Heart left ventricle (tissue), 13 donors: Measurements from ENCODE around the gene OPRD1.

Experiments used
- POLR2A ChIP-seq, 2 donors: fragments of 450-650 bp; IDR thresholded peaks; one replicate each; pipeline ENCODE4 v1.6.1; 2017; ENCODE audit warnings: antibody characterized with exemption in 2 of 2, mild to moderate bottlenecking in 2 of 2, moderate library complexity in 2 of 2
- TF ChIP-seq, protein P1 (sequence below), 12 donors: fragments of 200-600 bp; sonication (generic) in 4 of 12; IDR thresholded peaks; one replicate each; pipeline versions ENCODE4 v1.5.0 to v1.8.0; 2018 to 2022; ENCODE audit warnings: antibody characterized with exemption in 12 of 12, mild to moderate bottlenecking in 5 of 12
- donor health status: ischemic (EF 13 %, LVEDD 7.1; RV severe dilation, severe dysfunction).
- donor health status: DM: no; HTN: yes; CAD: no.
- donor health status: DM: no; HTN: no; CAD: no.
- donor health status: ischemic (EF 25% LVEDD 6.9; RV normal size, moderate dysfunction).
- donor health status: ischemic (EF 25% LVEDD 5.7; RV mildly dilated, moderate dysfunction).
- donor health status: ischemic (EF 35%, LVEDD 5.7; RV mildly dilated, moderate dysfunction).
- donor health status: nonischemic (EF 11% LVEDD 7.7; RV severe dilation, severe dysfunction).
- donor health status: DM: yes; HTN: yes; CAD: no.
- donor health status: PGD.
- donor health status: ischemic (EF 29% LVEDD 5.4; RV normal size, mild dysfunction).
- donor health status: nonischemic (EF 23%, LVEDD 6.1; RV moderate dilation, normal function).

DNA sequence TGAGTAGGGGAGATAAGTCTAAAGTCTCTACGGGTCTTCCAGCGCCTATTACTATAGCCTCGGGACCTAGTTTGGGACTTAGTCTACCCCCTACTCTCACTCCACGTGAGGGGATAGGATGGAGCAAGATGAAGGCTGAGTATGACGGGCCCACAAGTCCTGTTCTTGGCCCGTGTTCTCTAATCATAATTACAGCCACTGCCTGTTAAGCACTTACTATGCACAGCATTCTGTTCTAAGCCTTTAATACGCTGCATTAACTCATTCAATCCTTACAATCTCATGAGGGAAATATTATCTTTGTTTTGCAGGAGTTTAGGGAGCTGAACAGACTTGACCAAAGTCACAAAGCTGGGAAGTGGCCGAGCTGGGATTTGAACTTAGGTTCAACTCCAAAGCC lies 78.5 kb downstream of the OPRD1 start:
- TF ChIP-seq, protein P1, sequence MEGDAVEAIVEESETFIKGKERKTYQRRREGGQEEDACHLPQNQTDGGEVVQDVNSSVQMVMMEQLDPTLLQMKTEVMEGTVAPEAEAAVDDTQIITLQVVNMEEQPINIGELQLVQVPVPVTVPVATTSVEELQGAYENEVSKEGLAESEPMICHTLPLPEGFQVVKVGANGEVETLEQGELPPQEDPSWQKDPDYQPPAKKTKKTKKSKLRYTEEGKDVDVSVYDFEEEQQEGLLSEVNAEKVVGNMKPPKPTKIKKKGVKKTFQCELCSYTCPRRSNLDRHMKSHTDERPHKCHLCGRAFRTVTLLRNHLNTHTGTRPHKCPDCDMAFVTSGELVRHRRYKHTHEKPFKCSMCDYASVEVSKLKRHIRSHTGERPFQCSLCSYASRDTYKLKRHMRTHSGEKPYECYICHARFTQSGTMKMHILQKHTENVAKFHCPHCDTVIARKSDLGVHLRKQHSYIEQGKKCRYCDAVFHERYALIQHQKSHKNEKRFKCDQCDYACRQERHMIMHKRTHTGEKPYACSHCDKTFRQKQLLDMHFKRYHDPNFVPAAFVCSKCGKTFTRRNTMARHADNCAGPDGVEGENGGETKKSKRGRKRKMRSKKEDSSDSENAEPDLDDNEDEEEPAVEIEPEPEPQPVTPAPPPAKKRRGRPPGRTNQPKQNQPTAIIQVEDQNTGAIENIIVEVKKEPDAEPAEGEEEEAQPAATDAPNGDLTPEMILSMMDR (IDR thresholded peaks at IDR 0.05): no peak
- TF ChIP-seq POLR2A (IDR thresholded peaks at IDR 0.05): no peak
